Thymus (tissue), 11 donors: Measurements from ENCODE around the gene ZBTB18. TPM values are rescaled to one million over a fixed set of nuclear protein-coding genes. Genes with fewer than 3 reads are reported as not detected.
"Not testable (repeated sequence)": the region's sequence is repeated elsewhere in the genome, so short reads cannot be mapped to it uniquely, and the experiment has no call there.

ENCODE experiments used
- DNase-seq, 9 donors: peaks; one replicate each; pipeline ENCODE4 v3.0.0-alpha.2; 2013; ENCODE audit warnings: low spot score in 9 of 9, low read depth in 6 of 9, missing footprints in 1 of 9
- H3K27ac ChIP-seq, 2 donors: one replicate each; pipeline ENCODE4 v1.5.1; 2013; ENCODE audit warnings: control low read depth in 1 of 2, low read depth in 1 of 2, low read length in 1 of 2, mild to moderate bottlenecking in 1 of 2, moderate library complexity in 1 of 2
- H3K27me3 ChIP-seq, 2 donors: one replicate each; pipeline ENCODE4 v1.5.1; 2013; ENCODE audit warnings: low read length in 1 of 2; ENCODE audit not compliant: control insufficient read depth in 2 of 2, insufficient read depth in 1 of 2
- H3K36me3 ChIP-seq, 2 donors: one replicate each; pipeline ENCODE4 v1.5.1; 2013; ENCODE audit warnings: low read length in 1 of 2, mild to moderate bottlenecking in 1 of 2, moderate library complexity in 1 of 2; ENCODE audit not compliant: control insufficient read depth in 2 of 2, insufficient read depth in 2 of 2
- H3K4me1 ChIP-seq, 2 donors: one replicate each; pipeline ENCODE4 v1.5.1; 2013; ENCODE audit warnings: low read length in 2 of 2; ENCODE audit not compliant: control insufficient read depth in 2 of 2, insufficient read depth in 2 of 2
- H3K4me3 ChIP-seq, 2 donors: one replicate each; pipeline ENCODE4 v1.5.1; 2013; ENCODE audit warnings: low read length in 2 of 2, control low read depth in 1 of 2, mild to moderate bottlenecking in 1 of 2
- H3K9me3 ChIP-seq, 2 donors: one replicate each; pipeline ENCODE4 v1.5.1; 2013; ENCODE audit warnings: low read length in 1 of 2, mild to moderate bottlenecking in 1 of 2; ENCODE audit not compliant: control insufficient read depth in 2 of 2, insufficient read depth in 1 of 2
- WGBS: extraction: QIAGEN DNeasy Blood & Tissue Kit; methylation state at CpG from one replicate; pipeline ENCODE4 v1.1.7; 2013; 5-methylcytosine and 5-hydroxymethylcytosine counted together
- polyA plus RNA-seq: library from polyadenylated mRNA; stranded (reverse); fragments of 200-250 nt; gene quantifications from one replicate; pipeline ENCODE4 v1.2.3, GENCODE V29; 2013
- total RNA-seq: library from RNA; stranded (reverse); fragments of 120-200 nt; gene quantifications from one replicate; pipeline ENCODE4 v1.2.4, GENCODE V29; 2013
- donor health status: healthy.

Gene ZBTB18
- total and polyA plus RNA-seq, 2 donors, result 37.2 to 47.3 TPM

- no peaks in the 10 kb centered on the region for H3K36me3 ChIP-seq
- H3K27ac ChIP-seq, result no peak overlapping the region
- WGBS, result 78% methylated on average over 6 of the region's 6 CpGs
- peaks cover 7 to 12% of the 10 kb centered on the region in 2 donors for H3K4me1 ChIP-seq
- no peak overlapping the region for H3K4me3 ChIP-seq
- H3K27me3 ChIP-seq, result no peaks in the 10 kb centered on the region
- H3K9me3 ChIP-seq, result no peaks in the 10 kb centered on the region
- DNase-seq, result no peak
These were observed 39.3 kb upstream of the ZBTB18 start for GRCh38 chr1:244011786-244012185.

DNA sequence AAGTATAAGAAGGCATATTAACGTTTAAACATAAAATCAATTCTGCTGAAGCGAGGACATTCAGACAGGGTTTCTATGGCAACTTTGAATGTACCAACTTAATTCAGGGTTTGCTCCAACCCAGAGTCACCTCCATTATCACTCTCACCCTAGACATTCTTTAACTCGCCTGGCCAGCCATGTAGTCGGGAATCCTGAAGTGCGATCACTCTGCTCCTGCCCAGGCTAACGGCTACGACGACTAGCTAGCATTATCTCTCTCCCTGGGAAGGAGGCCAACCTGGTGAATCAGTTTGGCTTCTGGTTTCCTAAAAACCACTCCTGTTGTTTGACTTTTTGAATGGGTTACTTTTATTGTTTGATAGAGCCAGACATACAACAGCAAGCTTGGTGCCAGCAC is 38.9 kb upstream of the ZBTB18 start:
- H3K4me1 ChIP-seq, result peaks cover 7 to 12% of the 10 kb centered on the region in 2 donors
- H3K9me3 ChIP-seq, result no peaks in the 10 kb centered on the region
- no peak for DNase-seq
- H3K36me3 ChIP-seq, result no peaks in the 10 kb centered on the region
- H3K27me3 ChIP-seq, result no peaks in the 10 kb centered on the region
- H3K4me3 ChIP-seq, result no peak overlapping the region
- no peak overlapping the region for H3K27ac ChIP-seq
- WGBS, result 97% methylated on average over 8 of the region's 8 CpGs

DNA sequence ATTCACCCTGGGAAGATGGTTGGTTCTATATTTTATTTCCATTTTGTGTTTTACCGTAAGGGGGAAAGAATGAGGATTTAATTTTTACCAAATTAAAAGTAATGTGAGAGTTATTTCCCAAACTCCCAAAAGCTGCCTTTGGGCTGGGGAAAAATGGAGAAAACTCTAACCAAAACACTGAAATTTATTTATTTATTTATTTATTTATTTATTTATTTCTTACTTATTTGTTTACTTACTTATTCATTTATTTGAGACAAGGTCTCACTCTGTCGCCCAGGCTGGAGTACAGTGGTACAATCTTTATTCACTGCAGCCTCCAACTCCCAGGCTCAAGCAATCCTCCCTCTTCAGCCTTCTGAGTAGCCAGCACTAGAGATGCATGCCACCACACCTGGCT is 38.0 kb upstream of the ZBTB18 start:
- WGBS, result 99% methylated on average over 2 of the region's 2 CpGs
- no peak overlapping the region for H3K4me3 ChIP-seq

GRCh38 chr1:244014862-244015261 is 36.2 kb upstream of the ZBTB18 start:
- H3K4me1 ChIP-seq, result not testable (repeated sequence)

More for the DNA sequence above, 38.0 kb upstream of the ZBTB18 start:
- DNase-seq, result no peak
- Histone ChIP-seq H3K36me3 (no peaks in the 10 kb centered on the region), H3K9me3 (no peaks in the 10 kb centered on the region), H3K4me1 (peaks cover 7 to 12% of the 10 kb centered on the region in 2 donors), H3K27ac (no peak overlapping the region), H3K27me3 (no peaks in the 10 kb centered on the region)

DNA sequence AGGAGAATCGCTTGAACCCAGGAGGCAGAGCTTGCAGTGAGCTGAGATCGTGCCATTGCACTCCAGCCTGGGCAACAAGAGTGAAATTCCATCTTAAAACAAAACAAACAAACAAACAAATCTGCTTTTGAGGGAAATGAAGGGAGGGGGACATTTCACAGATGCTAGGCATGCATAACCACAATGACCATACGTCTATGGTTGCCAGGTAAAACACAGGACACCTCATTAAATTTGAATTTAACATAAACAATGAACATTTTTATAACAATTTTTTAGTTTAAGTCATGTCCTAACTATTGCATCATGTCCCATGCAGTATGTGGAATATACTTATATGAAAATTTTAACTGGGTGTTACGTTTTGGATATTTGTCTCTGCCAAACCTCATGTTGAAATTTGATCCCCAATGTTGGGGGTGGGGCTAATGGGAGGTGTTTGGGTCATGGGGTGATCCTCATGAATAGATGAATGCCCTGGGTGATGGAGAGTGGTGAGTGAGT is 31.0 kb upstream of the ZBTB18 start:
- H3K4me1 ChIP-seq, result no peaks in the 10 kb centered on the region
- no peak for DNase-seq
- WGBS, result 96% methylated on average over 4 of the region's 4 CpGs

More at GRCh38 chr1:244014862-244015261, 36.2 kb upstream of the ZBTB18 start:
- not testable (repeated sequence) for H3K9me3 ChIP-seq, H3K27me3 ChIP-seq, H3K36me3 ChIP-seq, H3K27ac ChIP-seq, H3K4me3 ChIP-seq, DNase-seq
- 31% methylated on average over 3 of the region's 3 CpGs for WGBS

DNA sequence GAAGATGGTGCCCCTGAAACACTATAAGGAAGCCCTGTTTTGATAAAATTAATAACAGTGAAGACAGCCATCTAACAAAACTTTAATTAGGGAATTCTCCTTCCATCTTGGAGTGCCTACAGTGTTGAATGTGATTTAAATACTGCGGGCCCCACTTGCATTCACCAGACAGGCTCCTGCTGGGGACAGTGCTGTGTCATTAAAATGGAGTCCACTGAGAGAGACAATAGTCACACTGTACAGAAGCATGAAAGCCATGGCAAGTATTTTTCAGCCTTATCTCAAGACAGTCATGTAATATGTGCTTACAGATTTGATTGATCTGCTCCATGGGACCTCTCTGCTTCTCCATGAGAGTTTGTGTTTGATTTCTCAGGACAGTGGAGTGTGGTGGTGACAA is 29.7 kb upstream of the ZBTB18 start:
- 99% methylated on average over 1 of the region's 1 CpG for WGBS
- no peak overlapping the region for H3K27ac ChIP-seq
- DNase-seq, result no peak
- H3K36me3 ChIP-seq, result no peaks in the 10 kb centered on the region
- H3K4me1 ChIP-seq, result no peaks in the 10 kb centered on the region
- H3K27me3 ChIP-seq, result no peaks in the 10 kb centered on the region
- no peaks in the 10 kb centered on the region for H3K9me3 ChIP-seq
- H3K4me3 ChIP-seq, result no peak overlapping the region

More for the DNA sequence above, 31.0 kb upstream of the ZBTB18 start:
- Histone ChIP-seq H3K9me3 (no peaks in the 10 kb centered on the region), H3K4me3 (no peak overlapping the region), H3K36me3 (no peaks in the 10 kb centered on the region), H3K27me3 (no peaks in the 10 kb centered on the region), H3K27ac (no peak overlapping the region)

- no peaks in the 10 kb centered on the region for H3K27me3 ChIP-seq
- H3K4me3 ChIP-seq, result no peak overlapping the region
- no peaks in the 10 kb centered on the region for H3K9me3 ChIP-seq
- H3K27ac ChIP-seq, result no peak overlapping the region
- H3K36me3 ChIP-seq, result no peaks in the 10 kb centered on the region
- no peaks in the 10 kb centered on the region for H3K4me1 ChIP-seq
- 95% methylated on average over 2 of the region's 2 CpGs for WGBS
- DNase-seq, result no peak
These were observed 28.8 kb upstream of the ZBTB18 start for GRCh38 chr1:244022311-244022710.

DNA sequence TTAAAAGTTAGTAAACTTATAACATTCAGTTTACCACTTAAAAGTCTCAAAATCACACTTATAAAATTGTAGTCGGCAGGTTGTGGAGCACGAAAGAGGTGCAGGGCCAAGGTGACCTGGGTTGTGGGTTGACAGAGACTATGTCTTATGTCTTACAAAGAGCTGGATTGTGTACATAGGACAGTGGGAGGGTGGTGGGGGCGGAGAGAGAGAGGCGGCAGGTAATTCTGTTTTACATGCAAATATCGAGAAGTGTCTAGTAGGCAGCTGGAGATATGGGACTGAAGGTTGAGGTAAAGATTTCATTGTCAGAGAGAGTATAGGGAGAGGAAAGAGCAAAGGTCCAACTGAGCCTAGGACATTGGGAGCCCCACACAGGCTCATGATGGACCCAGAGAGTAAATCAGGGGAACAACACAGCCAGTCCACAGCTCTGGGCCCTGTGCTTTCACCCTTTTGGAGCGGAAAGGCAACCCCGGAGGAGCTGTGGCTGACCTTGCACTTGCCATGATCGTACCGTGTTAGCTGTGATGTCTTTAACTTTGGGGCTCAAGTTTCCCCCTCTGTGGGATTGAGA is 28.1 kb upstream of the ZBTB18 start:
- no peak for DNase-seq
- no peaks in the 10 kb centered on the region for H3K36me3 ChIP-seq
- WGBS, result 97% methylated on average over 9 of the region's 9 CpGs
- no peaks in the 10 kb centered on the region for H3K9me3 ChIP-seq
- no peak overlapping the region for H3K27ac ChIP-seq
- no peaks in the 10 kb centered on the region for H3K27me3 ChIP-seq
- H3K4me1 ChIP-seq, result no peaks in the 10 kb centered on the region
- no peak overlapping the region for H3K4me3 ChIP-seq

DNA sequence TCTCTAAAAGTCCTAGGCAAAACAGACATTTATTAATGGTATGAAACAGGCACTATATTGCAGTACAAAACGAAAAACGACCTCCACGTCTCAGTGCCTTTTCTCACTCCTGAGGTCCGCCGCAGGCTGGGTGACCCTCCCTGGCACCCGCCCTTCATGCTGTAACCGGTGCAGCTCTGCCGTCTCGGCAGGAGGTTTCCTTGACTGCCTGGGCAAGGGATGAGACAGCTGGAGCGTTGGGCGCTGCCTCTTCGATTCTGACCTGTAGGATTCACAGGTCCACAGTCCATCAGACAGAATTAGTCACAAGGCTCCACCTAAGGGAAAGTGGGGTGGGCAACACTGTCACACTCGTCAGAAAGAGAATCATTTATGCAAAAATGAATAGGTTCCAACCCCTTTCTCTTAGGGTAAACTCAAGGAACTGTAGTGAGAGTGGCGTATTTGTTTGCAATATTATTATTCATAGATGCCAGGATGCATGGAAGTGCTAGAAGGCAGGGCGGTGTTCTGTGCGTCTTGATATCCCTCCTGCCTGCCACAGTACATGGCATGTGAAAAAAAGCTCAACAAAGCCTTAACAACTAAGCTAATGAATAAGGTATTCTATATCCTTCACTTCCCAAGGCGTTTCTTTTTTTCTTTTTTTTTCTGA is 23.5 kb upstream of the ZBTB18 start:
- Histone ChIP-seq H3K27ac (no peak overlapping the region), H3K27me3 (no peaks in the 10 kb centered on the region), H3K4me1 (no peaks in the 10 kb centered on the region), H3K9me3 (no peaks in the 10 kb centered on the region), H3K36me3 (no peaks in the 10 kb centered on the region), H3K4me3 (no peak overlapping the region)
- WGBS, result 97% methylated on average over 17 of the region's 17 CpGs
- no peak for DNase-seq
